ENCODE results near the gene SVEP1. TPM values are rescaled to one million over a fixed set of nuclear protein-coding genes. Genes with fewer than 3 reads are reported as not detected.

SVEP1 gene
- total and polyA plus RNA-seq, 3 experiments from 2014 or later: not detected

DNA sequence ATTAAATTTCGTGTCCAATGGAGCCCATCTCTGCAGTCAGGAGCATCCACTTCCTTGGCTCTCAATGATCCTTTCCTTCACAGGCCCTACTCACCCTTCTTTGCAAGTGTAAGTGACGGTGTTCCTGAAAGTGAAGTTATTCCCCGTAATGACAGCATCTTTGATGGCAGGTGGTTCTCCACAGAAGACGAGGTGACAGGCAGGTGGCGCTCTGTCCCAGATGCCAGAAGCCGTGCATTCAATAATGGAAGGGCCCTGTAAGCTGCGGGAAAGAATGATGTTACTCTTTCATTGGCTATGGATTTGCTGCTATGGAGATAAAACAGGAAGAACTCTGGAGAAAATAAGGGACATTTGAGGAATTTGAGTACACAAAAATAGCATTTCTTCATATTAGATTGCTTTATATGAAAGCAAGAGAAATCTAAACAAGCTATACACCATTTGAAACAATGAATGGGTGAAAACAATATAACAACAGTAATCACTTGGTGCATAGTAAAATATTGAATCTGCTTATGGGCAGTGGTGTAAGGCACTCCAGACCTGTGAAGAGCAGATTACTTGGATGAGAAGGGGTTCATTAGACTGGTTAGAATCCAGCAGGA is 151.9 kb downstream of the SVEP1 start:
- Histone ChIP-seq H3K4me3 (ENCODE audit: low read length) (no peak overlapping the region), H3K4me1 (ENCODE audit: insufficient read depth, low read length) (no peaks in the 10 kb centered on the region), H3K27me3 (ENCODE audit: insufficient read depth, low read length, poor library complexity, severe bottlenecking) (no peaks in the 10 kb centered on the region), H3K27ac (ENCODE audit: low read depth, low read length) (no peak overlapping the region), H3K36me3 (ENCODE audit: insufficient read depth, low read length) (no peaks in the 10 kb centered on the region), H3K9me3 (ENCODE audit: low read length) (no peaks in the 10 kb centered on the region)
- Mint-ChIP-seq H3K9me3 (peaks cover 0 to 2% (median 0%) of the 10 kb centered on the region in 5 donors), H3K27me3 (no peaks in the 10 kb centered on the region), H3K4me1 (no peaks in the 10 kb centered on the region), H3K36me3 (no peaks in the 10 kb centered on the region), H3K4me3 (no peak overlapping the region), H3K27ac (no peak overlapping the region)
- ChIA-PET POLR2A (no interaction called here), CTCF (no interaction called here)
- DNase-seq: no peak

- Histone ChIP-seq H3K4me1 (ENCODE audit: insufficient read depth, low read length) (no peaks in the 10 kb centered on the region), H3K36me3 (ENCODE audit: insufficient read depth, low read length) (no peaks in the 10 kb centered on the region), H3K9me3 (ENCODE audit: low read length) (no peaks in the 10 kb centered on the region), H3K27ac (ENCODE audit: low read depth, low read length) (no peak overlapping the region), H3K4me3 (ENCODE audit: low read length) (no peak overlapping the region), H3K27me3 (ENCODE audit: insufficient read depth, low read length, poor library complexity, severe bottlenecking) (no peaks in the 10 kb centered on the region)
- H3K27me3 Mint-ChIP-seq: no peaks in the 10 kb centered on the region
- no peak for DNase-seq
- ChIA-PET POLR2A (no interaction called here), CTCF (no interaction called here)
- no peak overlapping the region for H3K27ac Mint-ChIP-seq
- H3K36me3 Mint-ChIP-seq: no peaks in the 10 kb centered on the region
- H3K9me3 Mint-ChIP-seq: peaks cover 0 to 2% (median 0%) of the 10 kb centered on the region in 5 donors
- H3K4me3 Mint-ChIP-seq: no peak overlapping the region
- no peaks in the 10 kb centered on the region for H3K4me1 Mint-ChIP-seq
These were observed 153.4 kb downstream of the SVEP1 start for GRCh38 chr9:110426052-110426709.

DNA sequence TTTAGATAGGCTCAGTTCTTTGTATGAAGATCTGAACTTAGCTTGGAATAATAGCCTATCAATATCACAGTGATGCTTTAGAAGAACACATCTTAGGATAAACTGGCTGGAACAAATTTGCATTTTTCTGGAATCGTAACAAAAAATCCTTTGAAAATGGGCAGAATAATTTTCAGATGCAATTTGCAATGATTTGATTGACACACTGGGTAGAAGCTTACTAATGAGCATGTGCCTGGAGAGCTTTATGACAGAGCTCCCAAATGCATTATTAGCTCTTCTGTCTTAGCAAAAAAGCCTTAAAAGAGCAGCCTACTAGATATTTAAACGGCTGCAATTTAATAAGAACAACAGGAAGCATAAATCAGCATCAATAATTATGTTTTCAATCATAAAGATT is 165.1 kb downstream of the SVEP1 start:
- Histone ChIP-seq H3K9me3 (ENCODE audit: low read length) (no peaks in the 10 kb centered on the region), H3K4me1 (ENCODE audit: insufficient read depth, low read length) (no peaks in the 10 kb centered on the region), H3K27me3 (ENCODE audit: insufficient read depth, low read length, poor library complexity, severe bottlenecking) (no peaks in the 10 kb centered on the region), H3K27ac (ENCODE audit: low read depth, low read length) (no peak overlapping the region), H3K4me3 (ENCODE audit: low read length) (no peak overlapping the region), H3K36me3 (ENCODE audit: insufficient read depth, low read length) (no peaks in the 10 kb centered on the region)
- Mint-ChIP-seq H3K4me3 (no peak overlapping the region), H3K27ac (no peak overlapping the region), H3K4me1 (no peaks in the 10 kb centered on the region), H3K9me3 (peaks cover 0 to 8% (median 4%) of the 10 kb centered on the region in 5 donors), H3K27me3 (peaks cover 0 to 1% of the 10 kb centered on the region in 2 donors), H3K36me3 (no peaks in the 10 kb centered on the region)
- DNase-seq: no peak
- CTCF ChIA-PET: no interaction called here
- POLR2A ChIA-PET: no interaction called here

DNA sequence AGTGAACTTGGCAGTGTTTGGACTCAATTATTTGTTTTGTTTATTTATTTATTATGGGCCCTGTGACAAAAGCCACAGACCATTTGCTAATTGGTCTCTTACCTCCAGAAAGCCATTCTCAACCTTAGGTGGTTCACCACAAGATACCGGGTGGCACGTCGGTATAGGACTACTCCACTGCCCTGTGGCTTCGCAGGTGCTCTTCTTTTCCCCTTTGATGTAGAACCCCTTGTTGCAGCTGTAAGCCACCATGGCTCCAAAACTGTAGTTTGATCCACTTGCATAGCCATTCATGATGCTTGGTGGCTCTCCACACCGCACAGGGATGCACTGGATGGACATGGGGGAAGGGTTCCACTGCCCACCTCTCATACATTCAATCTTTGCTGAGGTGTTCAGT is 168.6 kb downstream of the SVEP1 start:
- Mint-ChIP-seq H3K27me3 (peaks cover 0 to 1% of the 10 kb centered on the region in 2 donors), H3K9me3 (peaks cover 0 to 4% (median 0%) of the 10 kb centered on the region in 5 donors), H3K4me1 (no peaks in the 10 kb centered on the region), H3K36me3 (no peaks in the 10 kb centered on the region), H3K27ac (no peak overlapping the region), H3K4me3 (no peak overlapping the region)
- H3K4me3 ChIP-seq (ENCODE audit: low read length): no peak overlapping the region
- H3K27ac ChIP-seq (ENCODE audit: low read depth, low read length): no peak overlapping the region
- no peaks in the 10 kb centered on the region for H3K4me1 ChIP-seq (ENCODE audit: insufficient read depth, low read length)
- ChIA-PET POLR2A (no interaction called here), CTCF (no interaction called here)
- no peaks in the 10 kb centered on the region for H3K9me3 ChIP-seq (ENCODE audit: low read length)
- H3K36me3 ChIP-seq (ENCODE audit: insufficient read depth, low read length): no peaks in the 10 kb centered on the region
- no peak for DNase-seq
- no peaks in the 10 kb centered on the region for H3K27me3 ChIP-seq (ENCODE audit: insufficient read depth, low read length, poor library complexity, severe bottlenecking)

- Histone ChIP-seq H3K9me3 (ENCODE audit: low read length) (no peaks in the 10 kb centered on the region), H3K4me1 (ENCODE audit: insufficient read depth, low read length) (no peaks in the 10 kb centered on the region), H3K4me3 (ENCODE audit: low read length) (no peak overlapping the region), H3K27ac (ENCODE audit: low read depth, low read length) (no peak overlapping the region), H3K27me3 (ENCODE audit: insufficient read depth, low read length, poor library complexity, severe bottlenecking) (no peaks in the 10 kb centered on the region), H3K36me3 (ENCODE audit: insufficient read depth, low read length) (no peaks in the 10 kb centered on the region)
- H3K27ac Mint-ChIP-seq: no peak overlapping the region
- CTCF ChIA-PET: no interaction called here
- H3K9me3 Mint-ChIP-seq: no peaks in the 10 kb centered on the region
- POLR2A ChIA-PET: no interaction called here
- H3K27me3 Mint-ChIP-seq: no peaks in the 10 kb centered on the region
- DNase-seq: no peak
- no peaks in the 10 kb centered on the region for H3K36me3 Mint-ChIP-seq
- no peaks in the 10 kb centered on the region for H3K4me1 Mint-ChIP-seq
- H3K4me3 Mint-ChIP-seq: no peak overlapping the region
These were observed 170.9 kb downstream of the SVEP1 start for GRCh38 chr9:110408598-110408997.

DNA sequence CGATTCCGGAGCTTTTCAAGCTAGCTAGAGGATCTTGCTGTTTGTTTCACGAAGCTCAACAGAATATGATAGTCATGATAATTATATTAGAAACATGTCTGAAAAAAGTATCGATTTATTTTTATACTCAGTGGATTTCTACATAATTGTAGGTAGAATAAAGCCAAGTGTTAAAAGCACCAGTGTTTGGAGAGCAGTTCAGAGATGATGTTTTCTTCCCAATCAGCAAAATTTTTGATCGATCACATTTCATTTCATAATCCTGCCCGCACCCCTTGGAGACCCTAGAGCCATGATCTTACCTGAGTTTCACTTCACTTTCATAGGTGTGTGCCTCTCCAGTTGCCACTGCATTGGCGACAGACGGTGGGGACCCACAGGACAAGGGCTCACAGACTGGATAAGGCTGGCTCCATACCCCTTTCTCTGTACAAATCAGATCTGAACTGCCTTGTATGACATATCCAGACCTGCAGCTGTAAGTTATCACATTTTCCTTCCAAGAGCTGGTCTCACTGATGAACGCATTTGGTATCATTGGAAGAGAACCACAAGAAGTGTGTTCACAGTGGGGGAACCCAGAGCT is 173.6 kb downstream of the SVEP1 start:
- no peak overlapping the region for H3K27ac ChIP-seq (ENCODE audit: low read depth, low read length)
- DNase-seq: no peak
- no peaks in the 10 kb centered on the region for H3K36me3 ChIP-seq (ENCODE audit: insufficient read depth, low read length)
- H3K36me3 Mint-ChIP-seq: no peaks in the 10 kb centered on the region
- no peak overlapping the region for H3K4me3 ChIP-seq (ENCODE audit: low read length)
- H3K9me3 ChIP-seq (ENCODE audit: low read length): no peaks in the 10 kb centered on the region
- CTCF ChIA-PET: no interaction called here
- H3K4me1 Mint-ChIP-seq: no peaks in the 10 kb centered on the region
- no peaks in the 10 kb centered on the region for H3K27me3 Mint-ChIP-seq
- POLR2A ChIA-PET: no interaction called here
- no peak overlapping the region for H3K27ac Mint-ChIP-seq
- no peaks in the 10 kb centered on the region for H3K9me3 Mint-ChIP-seq
- H3K27me3 ChIP-seq (ENCODE audit: insufficient read depth, low read length, poor library complexity, severe bottlenecking): no peaks in the 10 kb centered on the region
- H3K4me1 ChIP-seq (ENCODE audit: insufficient read depth, low read length): no peaks in the 10 kb centered on the region
- no peak overlapping the region for H3K4me3 Mint-ChIP-seq

- no peaks in the 10 kb centered on the region for H3K36me3 ChIP-seq (ENCODE audit: insufficient read depth, low read length)
- no peaks in the 10 kb centered on the region for H3K4me1 Mint-ChIP-seq
- H3K27me3 ChIP-seq (ENCODE audit: insufficient read depth, low read length, poor library complexity, severe bottlenecking): no peaks in the 10 kb centered on the region
- no peaks in the 10 kb centered on the region for H3K4me1 ChIP-seq (ENCODE audit: insufficient read depth, low read length)
- no peak overlapping the region for H3K27ac Mint-ChIP-seq
- H3K36me3 Mint-ChIP-seq: no peaks in the 10 kb centered on the region
- no peak overlapping the region for H3K27ac ChIP-seq (ENCODE audit: low read depth, low read length)
- H3K4me3 ChIP-seq (ENCODE audit: low read length): no peak overlapping the region
- no peak for DNase-seq
- ChIA-PET POLR2A (no interaction called here), CTCF (no interaction called here)
- H3K9me3 ChIP-seq (ENCODE audit: low read length): no peaks in the 10 kb centered on the region
- H3K4me3 Mint-ChIP-seq: no peak overlapping the region
- H3K9me3 Mint-ChIP-seq: peaks cover 0 to 2% (median 0%) of the 10 kb centered on the region in 5 donors
- H3K27me3 Mint-ChIP-seq: no peaks in the 10 kb centered on the region
These were observed 175.1 kb downstream of the SVEP1 start for GRCh38 chr9:110404473-110404872.

DNA sequence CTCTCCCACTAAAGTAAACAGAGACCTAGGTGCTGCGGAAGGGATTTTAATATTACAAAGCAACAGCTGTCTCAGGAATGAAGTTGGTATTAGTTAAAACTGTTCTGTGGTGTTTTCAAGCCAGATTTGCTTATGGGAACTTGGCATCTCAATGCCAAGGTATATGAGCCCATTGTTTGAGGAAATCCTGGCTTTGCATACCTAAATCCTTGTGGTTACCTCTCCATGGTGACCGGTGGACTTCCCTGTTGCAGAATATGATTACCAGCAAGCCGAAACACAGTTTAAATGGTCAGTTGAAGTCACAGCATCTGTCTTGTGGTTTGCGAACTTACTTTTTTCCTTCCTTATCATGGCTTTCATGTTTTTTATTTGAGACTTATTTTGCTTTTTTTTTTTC is 179.6 kb downstream of the SVEP1 start:
- no peak overlapping the region for H3K27ac Mint-ChIP-seq
- peaks cover 0 to 2% (median 0%) of the 10 kb centered on the region in 5 donors for H3K9me3 Mint-ChIP-seq
- H3K4me1 Mint-ChIP-seq: no peaks in the 10 kb centered on the region
- no peaks in the 10 kb centered on the region for H3K36me3 Mint-ChIP-seq
- Histone ChIP-seq H3K9me3 (ENCODE audit: low read length) (no peaks in the 10 kb centered on the region), H3K36me3 (ENCODE audit: insufficient read depth, low read length) (no peaks in the 10 kb centered on the region), H3K27me3 (ENCODE audit: insufficient read depth, low read length, poor library complexity, severe bottlenecking) (no peaks in the 10 kb centered on the region), H3K4me1 (ENCODE audit: insufficient read depth, low read length) (no peaks in the 10 kb centered on the region), H3K27ac (ENCODE audit: low read depth, low read length) (no peak overlapping the region), H3K4me3 (ENCODE audit: low read length) (no peak overlapping the region)
- H3K4me3 Mint-ChIP-seq: no peak overlapping the region
- DNase-seq: no peak
- POLR2A ChIA-PET: no interaction called here
- CTCF ChIA-PET: no interaction called here
- peaks cover 0 to 2% of the 10 kb centered on the region in 2 donors for H3K27me3 Mint-ChIP-seq
